Ectodermal cell (in vitro differentiated cells): ENCODE data around the gene RAPGEF2.

ENCODE experiments used
- H3K27ac ChIP-seq: 2 replicates; pipeline ENCODE4 v1.7.0; 2013; ENCODE audit warnings: mild to moderate bottlenecking, low read depth, low read length; ENCODE audit not compliant: insufficient read depth, poor library complexity, severe bottlenecking
- H3K27me3 ChIP-seq: 2 replicates; pipeline ENCODE4 v1.7.0; 2013; ENCODE audit warnings: mild to moderate bottlenecking, low read length; ENCODE audit not compliant: insufficient read depth, control insufficient read depth, poor library complexity, severe bottlenecking
- H3K36me3 ChIP-seq: one replicate; pipeline ENCODE4 v1.7.0; 2013; ENCODE audit warnings: low read length; ENCODE audit not compliant: control insufficient read depth, insufficient read depth
- H3K4me1 ChIP-seq: one replicate; pipeline ENCODE4 v1.7.0; 2013; ENCODE audit warnings: low read length; ENCODE audit not compliant: control insufficient read depth, insufficient read depth
- H3K4me3 ChIP-seq: 2 replicates; pipeline ENCODE4 v1.7.0; 2013; ENCODE audit warnings: low read depth, low read length, control low read depth; ENCODE audit not compliant: insufficient read depth
- H3K9me3 ChIP-seq: 2 replicates; pipeline ENCODE4 v1.7.0; 2013; ENCODE audit warnings: mild to moderate bottlenecking, low read length, moderate library complexity; ENCODE audit not compliant: control insufficient read depth
- WGBS, 2 experiments: methylation state at CpG; one replicate each; pipeline ENCODE4 v1.1.7; 2013; ENCODE audit warnings: missing lambda C conversion rate in 2 of 2; 5-methylcytosine and 5-hydroxymethylcytosine counted together

RAPGEF2 gene

GRCh38 chr4:159400558-159401225 lies 297.8 kb downstream of the RAPGEF2 start:
- WGBS, 2 experiments: 89 to 90% methylated on average over 12 of the region's 12 CpGs
- H3K4me3 ChIP-seq: no peak overlapping the region
- H3K4me1 ChIP-seq: no peaks in the 10 kb centered on the region
- no peaks in the 10 kb centered on the region for H3K36me3 ChIP-seq
- H3K27ac ChIP-seq: no peak overlapping the region
- no peaks in the 10 kb centered on the region for H3K9me3 ChIP-seq
- H3K27me3 ChIP-seq: no peaks in the 10 kb centered on the region

- Histone ChIP-seq H3K36me3 (no peaks in the 10 kb centered on the region), H3K9me3 (no peaks in the 10 kb centered on the region), H3K4me1 (no peaks in the 10 kb centered on the region), H3K27ac (no peak overlapping the region), H3K4me3 (no peak overlapping the region), H3K27me3 (no peaks in the 10 kb centered on the region)
- WGBS, 2 experiments: 91 to 93% methylated on average over 4 of the region's 4 CpGs
Observed at GRCh38 chr4:159401226-159401712, 298.4 kb downstream of the RAPGEF2 start.

- Histone ChIP-seq H3K4me3 (no peak overlapping the region), H3K9me3 (no peaks in the 10 kb centered on the region), H3K36me3 (no peaks in the 10 kb centered on the region), H3K27me3 (no peaks in the 10 kb centered on the region), H3K27ac (no peak overlapping the region), H3K4me1 (no peaks in the 10 kb centered on the region)
- 85 to 90% methylated on average over 6 of the region's 6 CpGs for WGBS, 2 experiments
Observed at GRCh38 chr4:159401791-159402380, 299.0 kb downstream of the RAPGEF2 start.
